ENCODE measurements around the gene FAM200C. TPM values are rescaled to one million over a fixed set of nuclear protein-coding genes. Genes with fewer than 3 reads are reported as not detected.

Gene FAM200C
- total RNA-seq, 2 experiments from 2014 or later: 1.1 to 1.4 TPM

DNA sequence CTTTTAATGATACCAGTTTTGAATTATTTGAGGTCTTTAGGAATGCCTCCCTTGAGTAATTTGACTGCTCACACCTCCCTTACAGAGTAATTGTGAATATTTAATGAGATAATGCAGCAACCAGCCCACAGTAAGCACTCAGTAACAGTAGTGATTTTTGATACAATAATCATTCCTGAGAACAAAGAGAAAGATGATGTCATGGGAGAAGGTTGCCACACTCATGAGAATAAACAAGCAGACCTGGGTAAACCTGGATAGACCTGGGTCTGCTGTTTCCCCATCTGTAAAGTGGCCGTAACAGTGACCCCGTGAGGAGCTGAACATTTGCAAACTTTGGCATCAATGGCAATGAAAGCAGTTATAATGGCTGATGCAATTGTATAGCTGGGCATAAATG, 33.6 kb downstream of the FAM200C start:
- H3K4me3 Mint-ChIP-seq: no peak overlapping the region
- no peaks in the 10 kb centered on the region for H3K9me3 Mint-ChIP-seq
- H3K4me1 Mint-ChIP-seq (ENCODE audit: low read depth): peaks cover 14% of the 10 kb centered on the region
- H3K36me3 Mint-ChIP-seq: no peaks in the 10 kb centered on the region
- CTCF ChIA-PET: no interaction called here
- H3K27me3 Mint-ChIP-seq: peaks cover 36% of the 10 kb centered on the region
- POLR2A ChIA-PET: no interaction called here
- intact Hi-C loops (cut with micrococcal nuclease): no loop called here
- H3K27ac Mint-ChIP-seq: no peak overlapping the region
- no peak for DNase-seq

DNA sequence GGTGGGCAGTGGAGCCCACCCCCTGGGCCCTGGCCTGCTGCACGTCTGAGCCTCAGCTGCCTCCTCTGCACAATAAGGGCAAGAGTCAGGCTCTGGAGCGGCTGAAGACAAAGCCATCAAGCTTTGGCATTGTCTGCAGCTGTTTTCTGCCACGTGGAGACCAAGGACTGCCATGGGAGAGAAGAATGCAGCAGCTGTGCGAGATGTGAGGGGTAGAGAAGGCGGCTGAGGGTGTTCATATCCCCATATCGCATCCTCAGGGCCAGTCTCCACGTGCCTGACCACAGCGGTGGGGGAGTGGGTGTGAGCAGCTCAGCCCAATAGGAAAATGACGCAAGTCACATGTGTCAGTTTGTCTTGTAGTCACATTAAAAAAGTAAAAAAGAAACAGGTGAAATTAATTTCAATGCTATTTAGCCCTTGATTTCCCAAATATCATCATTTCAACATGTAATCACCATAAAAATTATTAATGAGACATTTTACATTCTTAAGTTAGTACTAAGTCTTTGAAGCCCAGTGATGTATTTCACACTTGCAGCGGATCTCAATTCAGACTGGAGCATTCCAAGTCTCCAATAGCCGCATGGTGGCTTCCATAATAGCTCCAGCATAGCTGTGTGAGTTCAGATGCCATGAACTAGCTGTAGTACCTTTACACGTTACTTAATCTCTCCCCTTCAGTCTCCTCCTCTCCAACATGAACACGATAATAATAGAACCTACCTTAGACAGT, 36.0 kb downstream of the FAM200C start:
- Mint-ChIP-seq H3K4me3 (no peak overlapping the region), H3K27me3 (peaks cover 19% of the 10 kb centered on the region), H3K9me3 (no peaks in the 10 kb centered on the region), H3K4me1 (ENCODE audit: low read depth) (no peaks in the 10 kb centered on the region), H3K27ac (no peak overlapping the region), H3K36me3 (no peaks in the 10 kb centered on the region)
- intact Hi-C loops (cut with micrococcal nuclease): no loop called here
- ChIA-PET POLR2A (no interaction called here), CTCF (interaction anchor here (1.1 to 2.0 kb wide), 2 partner anchors 18 to 27 kb away, joined by 3 to 6 read pairs; no protein-coding TSS in a partner anchor)
- DNase-seq: no peak

DNA sequence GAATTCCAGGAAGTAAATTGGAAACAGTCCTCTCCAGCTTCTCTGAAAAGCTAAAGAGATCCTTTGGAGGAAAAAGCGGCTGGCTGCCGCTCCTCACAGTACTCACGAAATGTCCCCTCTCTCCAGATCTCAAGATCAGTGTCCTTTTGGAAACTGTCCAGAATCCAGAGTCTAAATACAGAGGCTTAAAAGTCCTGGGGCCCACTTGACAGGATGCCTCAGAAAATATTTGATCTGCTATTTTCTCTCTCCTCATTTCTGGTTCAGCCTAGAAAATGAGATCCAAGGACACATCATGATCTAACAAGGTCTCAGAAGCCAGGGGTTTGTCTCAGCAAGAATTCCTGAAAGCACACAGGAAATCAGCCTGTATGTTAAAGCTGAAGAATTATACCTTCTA, 36.6 kb downstream of the FAM200C start:
- CTCF ChIA-PET: interaction anchor here (1.1 to 2.0 kb wide), 2 partner anchors 18 to 28 kb away, joined by 3 to 6 read pairs; no protein-coding TSS in a partner anchor
- POLR2A ChIA-PET: no interaction called here
- H3K4me3 Mint-ChIP-seq: no peak overlapping the region
- no peaks in the 10 kb centered on the region for H3K4me1 Mint-ChIP-seq (ENCODE audit: low read depth)
- no peak for DNase-seq
- no peaks in the 10 kb centered on the region for H3K9me3 Mint-ChIP-seq
- no peak overlapping the region for H3K27ac Mint-ChIP-seq
- intact Hi-C loops (cut with micrococcal nuclease): no loop called here
- no peaks in the 10 kb centered on the region for H3K36me3 Mint-ChIP-seq
- H3K27me3 Mint-ChIP-seq: peaks cover 15% of the 10 kb centered on the region

DNA sequence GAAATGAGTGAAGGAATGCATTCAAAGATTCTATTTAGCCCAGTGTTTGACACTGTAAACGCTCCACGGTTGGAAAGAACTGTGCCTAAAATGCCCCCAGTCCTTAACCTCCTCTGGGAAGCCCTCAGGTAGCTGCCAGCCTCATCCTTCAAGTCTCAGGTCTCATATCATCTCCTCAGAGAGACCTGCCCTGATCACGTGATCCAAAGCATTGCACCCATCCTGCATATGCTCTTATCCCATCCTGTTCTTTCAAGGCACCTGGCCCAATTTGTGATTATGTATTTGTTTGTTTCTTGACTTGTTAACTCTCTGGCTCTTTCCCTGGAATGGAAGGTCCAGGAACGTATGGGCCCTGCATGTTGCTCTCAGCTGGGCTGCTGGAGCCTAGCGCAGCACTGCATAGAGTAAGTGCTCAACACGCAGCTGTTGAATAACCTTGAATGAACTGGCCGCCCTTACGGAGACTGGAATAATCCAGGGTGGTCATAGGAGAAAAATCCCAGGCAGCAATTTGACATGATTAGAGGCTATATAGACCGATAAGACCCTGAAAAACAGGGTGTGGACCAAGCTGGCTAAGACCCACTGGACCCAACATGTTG, 38.1 kb downstream of the FAM200C start:
- intact Hi-C loops (cut with micrococcal nuclease): no loop called here
- H3K27me3 Mint-ChIP-seq: peaks cover 6% of the 10 kb centered on the region
- DNase-seq: no peak
- H3K4me1 Mint-ChIP-seq (ENCODE audit: low read depth): no peaks in the 10 kb centered on the region
- ChIA-PET CTCF (no interaction called here), POLR2A (no interaction called here)
- H3K36me3 Mint-ChIP-seq: no peaks in the 10 kb centered on the region
- H3K4me3 Mint-ChIP-seq: no peak overlapping the region
- H3K9me3 Mint-ChIP-seq: no peaks in the 10 kb centered on the region
- H3K27ac Mint-ChIP-seq: no peak overlapping the region

DNA sequence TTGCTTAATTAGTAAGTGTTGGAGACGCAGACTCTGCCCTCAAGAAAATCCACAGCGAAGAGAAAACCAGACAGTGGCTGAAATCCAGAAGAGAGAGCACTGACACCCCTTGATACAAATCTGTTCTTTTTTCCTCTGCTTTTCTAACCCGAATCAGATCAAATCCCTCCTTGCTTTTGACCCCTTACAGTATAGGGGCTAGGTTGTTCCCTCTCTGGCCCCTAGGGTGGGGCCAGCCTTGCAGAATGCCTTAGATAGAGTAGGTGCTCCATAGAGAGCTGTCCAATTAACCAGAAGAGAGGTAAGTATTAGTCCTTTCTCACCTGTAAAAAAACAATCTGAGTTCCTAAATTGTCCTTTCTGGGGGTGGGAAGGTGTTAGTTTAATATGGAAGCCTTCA, 39.5 kb downstream of the FAM200C start:
- no peaks in the 10 kb centered on the region for H3K4me1 Mint-ChIP-seq (ENCODE audit: low read depth)
- intact Hi-C loops (cut with micrococcal nuclease): no loop called here
- no peak overlapping the region for H3K4me3 Mint-ChIP-seq
- H3K9me3 Mint-ChIP-seq: no peaks in the 10 kb centered on the region
- no peak overlapping the region for H3K27ac Mint-ChIP-seq
- CTCF ChIA-PET: no interaction called here
- H3K27me3 Mint-ChIP-seq: peaks cover 6% of the 10 kb centered on the region
- no peak for DNase-seq
- POLR2A ChIA-PET: no interaction called here
- no peaks in the 10 kb centered on the region for H3K36me3 Mint-ChIP-seq

DNA sequence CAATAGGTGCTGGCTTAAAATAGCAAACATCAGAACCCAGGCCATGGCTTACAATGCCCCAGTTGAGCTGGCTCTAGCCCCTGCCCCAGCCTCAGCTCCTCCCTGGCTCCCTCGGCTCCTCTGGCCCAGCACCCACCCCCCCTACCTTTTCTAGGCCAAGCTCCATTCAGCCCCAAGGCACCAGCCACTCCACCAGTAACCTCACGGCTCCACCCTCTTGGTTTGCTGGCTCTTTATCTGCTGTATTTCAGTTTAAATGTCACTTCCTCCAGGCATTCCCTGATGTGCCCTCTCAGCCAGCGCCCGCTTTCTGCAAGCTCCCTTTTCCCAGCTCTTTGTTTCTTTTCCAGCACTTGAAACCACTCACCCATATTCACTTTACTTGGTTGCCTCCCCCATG, 40.0 kb downstream of the FAM200C start:
- H3K9me3 Mint-ChIP-seq: no peaks in the 10 kb centered on the region
- DNase-seq: no peak
- POLR2A ChIA-PET: no interaction called here
- intact Hi-C loops (cut with micrococcal nuclease): no loop called here
- H3K27me3 Mint-ChIP-seq: peaks cover 3% of the 10 kb centered on the region
- CTCF ChIA-PET: no interaction called here
- H3K4me3 Mint-ChIP-seq: no peak overlapping the region
- no peak overlapping the region for H3K27ac Mint-ChIP-seq
- no peaks in the 10 kb centered on the region for H3K36me3 Mint-ChIP-seq
- H3K4me1 Mint-ChIP-seq (ENCODE audit: low read depth): no peaks in the 10 kb centered on the region

DNA sequence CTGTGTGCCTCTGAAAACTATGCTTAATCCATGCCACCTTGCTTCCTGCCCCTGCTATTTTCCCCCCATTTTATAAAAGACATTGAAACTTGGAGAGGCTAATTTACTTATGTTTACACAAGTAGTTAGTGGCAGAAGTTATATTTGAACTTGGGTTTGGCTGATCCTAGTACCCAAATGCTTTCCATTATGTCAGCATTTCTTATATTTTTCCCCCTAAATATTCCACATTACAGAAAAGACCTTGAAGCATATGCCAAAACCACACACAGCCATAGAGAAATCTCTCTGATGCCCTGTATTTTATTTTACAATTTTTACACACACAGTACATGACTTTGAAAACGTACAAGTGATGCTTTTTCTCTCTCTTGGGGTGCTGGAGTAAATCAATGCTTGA, 40.6 kb downstream of the FAM200C start:
- Mint-ChIP-seq H3K36me3 (no peaks in the 10 kb centered on the region), H3K9me3 (no peaks in the 10 kb centered on the region), H3K27me3 (peaks cover 3% of the 10 kb centered on the region), H3K4me1 (ENCODE audit: low read depth) (no peaks in the 10 kb centered on the region), H3K27ac (no peak overlapping the region), H3K4me3 (no peak overlapping the region)
- intact Hi-C loops (cut with micrococcal nuclease): no loop called here
- ChIA-PET POLR2A (no interaction called here), CTCF (no interaction called here)
- no peak for DNase-seq

DNA sequence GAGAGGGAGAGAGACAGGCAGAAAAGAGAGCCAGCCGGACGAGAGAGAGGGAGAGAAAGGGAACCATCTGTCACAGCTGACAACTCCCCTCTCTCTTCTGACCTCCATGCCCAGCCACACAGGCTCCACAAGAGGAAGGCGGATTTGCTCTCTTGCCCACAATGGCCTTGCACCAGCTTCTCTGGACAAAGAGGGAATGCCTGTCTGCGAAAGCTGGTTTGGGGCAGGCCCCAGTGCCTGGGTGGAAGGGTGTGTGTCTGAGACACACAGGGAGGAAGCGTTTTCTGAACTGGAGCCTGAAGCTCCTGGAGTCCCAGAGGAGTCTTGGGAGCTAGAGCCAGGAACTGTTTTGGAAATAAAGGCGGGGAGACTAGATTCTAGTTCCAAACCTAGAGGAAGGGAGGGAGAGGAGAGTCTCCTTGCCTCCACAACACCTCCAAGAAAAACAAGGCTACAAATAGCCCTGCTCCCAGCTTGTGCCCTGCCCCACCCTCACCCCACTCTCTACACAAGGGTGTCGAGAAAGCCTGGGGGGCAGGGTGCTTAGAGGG, 41.9 kb downstream of the FAM200C start:
- no peaks in the 10 kb centered on the region for H3K9me3 Mint-ChIP-seq
- DNase-seq: no peak
- H3K4me3 Mint-ChIP-seq: no peak overlapping the region
- H3K27me3 Mint-ChIP-seq: peaks cover 3% of the 10 kb centered on the region
- no peaks in the 10 kb centered on the region for H3K36me3 Mint-ChIP-seq
- CTCF ChIA-PET: interaction anchor here (1.5 to 2.5 kb wide), 2 partner anchors 12 to 13 kb away, joined by 3 to 9 read pairs; no protein-coding TSS in a partner anchor
- intact Hi-C loops (cut with micrococcal nuclease): no loop called here
- H3K27ac Mint-ChIP-seq: no peak overlapping the region
- no peaks in the 10 kb centered on the region for H3K4me1 Mint-ChIP-seq (ENCODE audit: low read depth)
- POLR2A ChIA-PET: no interaction called here

DNA sequence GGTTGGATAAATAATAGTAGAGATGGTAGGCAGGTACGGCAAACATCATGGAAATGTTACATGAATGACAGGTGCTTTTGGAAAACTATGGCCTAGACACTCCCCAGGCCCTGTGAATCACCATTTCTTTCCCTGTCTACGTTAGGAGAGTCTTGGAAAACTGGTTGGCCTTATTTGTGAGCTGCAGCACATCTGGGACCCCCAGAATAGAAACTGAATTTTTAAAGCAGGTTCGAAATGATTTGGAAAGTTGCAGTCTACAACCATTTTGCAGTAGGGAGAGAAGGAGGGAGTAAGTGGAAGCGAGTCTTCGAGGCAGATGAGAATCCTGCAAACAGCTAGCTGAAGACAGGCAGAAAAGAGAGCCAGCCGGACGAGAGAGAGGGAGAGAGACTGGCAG, 42.5 kb downstream of the FAM200C start:
- Mint-ChIP-seq H3K27me3 (peaks cover 3% of the 10 kb centered on the region), H3K4me3 (no peak overlapping the region), H3K27ac (no peak overlapping the region), H3K36me3 (no peaks in the 10 kb centered on the region), H3K4me1 (ENCODE audit: low read depth) (no peaks in the 10 kb centered on the region), H3K9me3 (no peaks in the 10 kb centered on the region)
- ChIA-PET POLR2A (no interaction called here), CTCF (interaction anchor here (1.5 to 2.5 kb wide), 2 partner anchors 12 to 13 kb away, joined by 3 to 9 read pairs; no protein-coding TSS in a partner anchor)
- no peak for DNase-seq
- intact Hi-C loops (cut with micrococcal nuclease): no loop called here

DNA sequence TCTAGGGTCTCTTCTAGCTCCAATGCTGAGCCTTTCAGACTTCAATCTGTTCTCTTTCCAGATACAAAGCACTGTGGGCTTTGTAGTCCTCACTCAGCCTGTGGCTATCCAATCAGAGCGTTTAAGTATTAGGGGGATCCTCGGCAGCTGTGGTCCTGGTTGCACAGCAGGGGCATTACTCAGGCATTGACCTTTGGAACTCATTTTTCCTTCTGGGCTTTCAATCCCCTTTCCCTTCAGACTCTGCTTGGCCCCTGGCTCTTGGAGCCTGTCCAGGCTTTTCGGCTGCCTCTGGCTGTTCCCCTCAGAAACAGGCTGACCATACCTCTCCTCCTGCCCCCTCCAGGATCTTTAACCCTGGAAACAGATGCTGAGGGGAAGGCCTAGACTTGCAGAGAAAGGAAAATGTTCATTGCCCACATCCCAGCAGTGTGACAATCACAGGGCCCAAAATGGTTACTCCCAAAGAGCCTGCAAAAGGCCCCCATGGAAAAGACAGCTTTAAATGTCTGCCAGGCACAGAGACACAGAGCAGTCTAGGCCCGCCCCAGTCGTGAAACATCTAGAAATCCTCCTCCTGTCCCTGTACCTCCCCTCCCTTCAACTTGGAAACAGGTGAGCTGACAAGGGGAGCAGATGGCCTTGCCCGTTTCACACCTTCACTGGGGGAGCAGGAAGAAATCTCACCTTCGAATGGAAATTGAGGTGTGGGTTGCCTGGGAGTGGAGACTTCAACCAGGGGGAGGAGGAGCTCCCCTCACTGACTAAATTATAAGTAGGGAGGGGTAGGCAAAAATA, 43.1 kb downstream of the FAM200C start:
- ChIA-PET POLR2A (no interaction called here), CTCF (interaction anchor here (1.5 to 2.5 kb wide), 2 partner anchors 11 to 12 kb away, joined by 3 to 9 read pairs; no protein-coding TSS in a partner anchor)
- Mint-ChIP-seq H3K9me3 (no peaks in the 10 kb centered on the region), H3K4me1 (ENCODE audit: low read depth) (no peaks in the 10 kb centered on the region), H3K27ac (no peak overlapping the region), H3K4me3 (no peak overlapping the region), H3K27me3 (peaks cover 3% of the 10 kb centered on the region), H3K36me3 (no peaks in the 10 kb centered on the region)
- DNase-seq: no peak
- intact Hi-C loops (cut with micrococcal nuclease): no loop called here

DNA sequence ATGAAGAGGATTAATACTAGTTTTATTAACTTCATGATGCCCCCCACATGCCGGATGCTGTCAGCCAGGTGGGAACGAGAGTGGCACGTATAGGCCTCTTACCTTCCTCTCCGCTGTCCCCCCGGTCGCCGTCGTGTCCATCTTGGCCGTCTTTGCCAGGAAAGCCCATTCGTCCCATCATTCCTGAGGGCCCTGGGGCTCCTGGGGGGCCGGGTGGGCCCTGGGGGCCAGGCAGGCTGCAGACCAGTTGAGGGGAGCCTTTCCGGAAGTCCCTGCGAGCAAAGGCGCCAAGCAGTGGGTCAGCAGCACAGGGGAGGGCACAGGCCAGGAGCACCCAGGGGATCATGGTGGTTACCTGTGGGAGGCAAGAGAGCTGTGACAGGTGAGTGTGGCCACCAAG, 45.2 kb downstream of the FAM200C start:
- intact Hi-C loops (cut with micrococcal nuclease): no loop called here
- DNase-seq: no peak
- Mint-ChIP-seq H3K27me3 (no peaks in the 10 kb centered on the region), H3K36me3 (no peaks in the 10 kb centered on the region), H3K4me1 (ENCODE audit: low read depth) (no peaks in the 10 kb centered on the region), H3K4me3 (no peak overlapping the region), H3K27ac (no peak overlapping the region), H3K9me3 (no peaks in the 10 kb centered on the region)
- ChIA-PET POLR2A (no interaction called here), CTCF (interaction anchor here (0.6 to 0.9 kb wide), 2 partner anchors 9 to 35 kb away, joined by 3 read pairs; no protein-coding TSS in a partner anchor)

DNA sequence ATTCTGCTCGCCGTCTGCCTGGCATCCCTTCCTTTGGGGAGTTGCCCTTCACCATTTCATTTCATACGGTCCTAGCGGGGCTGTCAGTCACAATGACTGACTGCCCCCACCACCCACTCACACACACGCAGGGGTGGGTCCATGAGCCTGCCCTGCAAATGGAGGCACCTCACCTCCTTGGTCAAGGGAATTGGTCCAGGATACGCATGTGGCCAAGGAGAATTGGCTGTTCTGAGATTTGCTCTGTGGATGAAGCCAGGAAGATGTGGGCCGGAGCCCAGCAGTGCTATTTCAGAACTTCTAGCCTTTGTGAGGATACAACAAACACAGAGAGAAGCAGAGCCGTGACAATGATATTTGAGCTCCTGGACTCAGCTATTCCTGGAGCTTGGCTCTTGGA, 46.5 kb downstream of the FAM200C start:
- no peak for DNase-seq
- no peak overlapping the region for H3K27ac Mint-ChIP-seq
- no peaks in the 10 kb centered on the region for H3K9me3 Mint-ChIP-seq
- POLR2A ChIA-PET: no interaction called here
- no peak overlapping the region for H3K4me3 Mint-ChIP-seq
- intact Hi-C loops (cut with micrococcal nuclease): no loop called here
- H3K4me1 Mint-ChIP-seq (ENCODE audit: low read depth): no peaks in the 10 kb centered on the region
- CTCF ChIA-PET: no interaction called here
- H3K27me3 Mint-ChIP-seq: no peaks in the 10 kb centered on the region
- no peaks in the 10 kb centered on the region for H3K36me3 Mint-ChIP-seq

Data from activated CD4-positive, alpha-beta memory T cell treated with anti-CD3 and anti-CD28 coated beads for 36 hours (primary cell).